Right lobe of liver (tissue), 4 donors: ENCODE measurements around the gene FOXJ3.

Experiments
- CTCF ChIP-seq, 4 donors: fragments of 200-600 bp in 3 of 4; fragments of 450-650 bp in 1 of 4; IDR thresholded peaks; one replicate each; pipeline versions ENCODE4 v1.5.1 to v1.8.0; 2016 to 2022; ENCODE audit warnings: antibody characterized with exemption in 4 of 4, mild to moderate bottlenecking in 2 of 4
- POLR2A ChIP-seq: fragments of 450-650 bp; IDR thresholded peaks from one replicate; pipeline ENCODE4 v1.6.1; 2017; ENCODE audit warnings: antibody characterized with exemption, mild to moderate bottlenecking
- donor health status: DM: no; HTN: no; CAD: no.
- donor health status: DM: no; HTN: no; CAD: no.
- donor health status: DM: no; HTN: yes; CAD: no.

- no peak for TF ChIP-seq POLR2A
- no peak for TF ChIP-seq CTCF (IDR thresholded peaks at IDR 0.05)
These were observed 124.5 kb downstream of the FOXJ3 start for GRCh38 chr1:42210421-42211133.
